Ishikawa (cell line): ENCODE results near the gene SLC7A14.

ENCODE experiments used
- CEBPB ChIP-seq: IDR thresholded peaks from 2 replicates; pipeline ENCODE4 v1.6.1; 2012
- CREB1 ChIP-seq: IDR thresholded peaks from 2 replicates; pipeline ENCODE4 v1.6.1; 2012; ENCODE audit warnings: low read depth
- EGR1 ChIP-seq: IDR thresholded peaks from 2 replicates; pipeline ENCODE4 v1.6.1; 2012
- EP300 ChIP-seq: IDR thresholded peaks from 2 replicates; pipeline ENCODE4 v1.6.1; 2012; ENCODE audit warnings: borderline replicate concordance
- FOXM1 ChIP-seq: IDR thresholded peaks from 2 replicates; pipeline ENCODE4 v1.6.1; 2012; ENCODE audit warnings: low read depth, borderline replicate concordance
- NFIC ChIP-seq: IDR thresholded peaks from 2 replicates; pipeline ENCODE4 v1.6.1; 2012
- RAD21 ChIP-seq: IDR thresholded peaks from 2 replicates; pipeline ENCODE4 v1.6.1; 2012; ENCODE audit warnings: low read depth
- TAF1 ChIP-seq: IDR thresholded peaks from 2 replicates; pipeline ENCODE4 v1.6.1; 2012; ENCODE audit warnings: low read depth, mild to moderate bottlenecking
- TCF12 ChIP-seq: IDR thresholded peaks from 2 replicates; pipeline ENCODE4 v1.6.1; 2012; ENCODE audit warnings: low read depth
- TEAD4 ChIP-seq: IDR thresholded peaks from 2 replicates; pipeline ENCODE4 v1.6.1; 2012
- YY1 ChIP-seq: IDR thresholded peaks from 2 replicates; pipeline ENCODE4 v1.6.1; 2012; ENCODE audit warnings: low read depth
- ZBTB7A ChIP-seq: IDR thresholded peaks from 2 replicates; pipeline ENCODE4 v1.6.1; 2012; ENCODE audit warnings: low read depth
- TF ChIP-seq, protein P1 (sequence below): IDR thresholded peaks from 2 replicates; pipeline ENCODE4 v1.6.1; 2012; ENCODE audit warnings: low read depth, mild to moderate bottlenecking
- TF ChIP-seq, protein P2 (sequence below): IDR thresholded peaks from 2 replicates; pipeline ENCODE4 v1.6.1; 2012
- TF ChIP-seq, protein P3 (sequence below): IDR thresholded peaks from 2 replicates; pipeline ENCODE4 v1.6.1; 2012

Gene SLC7A14

DNA sequence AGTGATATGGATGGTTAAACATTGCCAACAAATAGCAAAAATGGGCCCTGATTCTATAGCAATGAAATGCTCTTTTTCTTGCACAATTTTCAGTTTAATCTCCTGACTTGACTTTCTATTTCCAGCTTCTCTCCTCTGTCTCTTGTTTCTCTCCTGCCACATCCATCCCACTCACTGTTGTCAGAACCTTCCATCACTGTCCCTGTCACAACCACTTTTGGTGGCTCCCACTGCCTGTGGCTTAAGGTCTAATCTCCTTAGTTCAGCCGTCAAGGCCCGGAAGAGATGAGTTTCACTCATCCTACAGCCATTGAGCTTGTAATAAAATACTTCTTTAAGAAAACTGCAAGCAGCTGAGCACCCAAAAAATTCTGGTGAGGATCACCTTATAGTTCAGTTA is 19.5 kb downstream of the SLC7A14 start:
- TF ChIP-seq RAD21 (no peak), TAF1 (no peak)

DNA sequence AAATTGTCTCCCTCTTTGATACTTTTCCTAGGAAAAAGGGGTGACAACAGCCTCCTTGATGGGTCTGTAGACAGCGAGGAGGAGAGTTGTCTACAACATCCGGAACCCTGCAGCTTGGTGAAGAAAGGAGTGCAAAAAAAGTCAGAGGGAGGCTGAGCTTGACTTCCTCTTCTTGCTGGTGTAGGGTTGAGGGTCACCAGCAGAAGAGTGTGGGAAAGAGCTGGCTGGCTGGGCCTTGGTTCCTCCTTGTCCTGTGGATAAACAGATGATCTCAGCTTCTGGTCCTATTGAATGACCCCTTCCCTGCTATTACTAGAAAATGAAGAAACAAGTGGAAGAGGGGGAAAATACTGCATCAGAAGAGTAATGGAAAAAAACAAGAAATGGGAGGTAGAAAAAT is 20.4 kb downstream of the SLC7A14 start:
- TF ChIP-seq, protein P1, sequence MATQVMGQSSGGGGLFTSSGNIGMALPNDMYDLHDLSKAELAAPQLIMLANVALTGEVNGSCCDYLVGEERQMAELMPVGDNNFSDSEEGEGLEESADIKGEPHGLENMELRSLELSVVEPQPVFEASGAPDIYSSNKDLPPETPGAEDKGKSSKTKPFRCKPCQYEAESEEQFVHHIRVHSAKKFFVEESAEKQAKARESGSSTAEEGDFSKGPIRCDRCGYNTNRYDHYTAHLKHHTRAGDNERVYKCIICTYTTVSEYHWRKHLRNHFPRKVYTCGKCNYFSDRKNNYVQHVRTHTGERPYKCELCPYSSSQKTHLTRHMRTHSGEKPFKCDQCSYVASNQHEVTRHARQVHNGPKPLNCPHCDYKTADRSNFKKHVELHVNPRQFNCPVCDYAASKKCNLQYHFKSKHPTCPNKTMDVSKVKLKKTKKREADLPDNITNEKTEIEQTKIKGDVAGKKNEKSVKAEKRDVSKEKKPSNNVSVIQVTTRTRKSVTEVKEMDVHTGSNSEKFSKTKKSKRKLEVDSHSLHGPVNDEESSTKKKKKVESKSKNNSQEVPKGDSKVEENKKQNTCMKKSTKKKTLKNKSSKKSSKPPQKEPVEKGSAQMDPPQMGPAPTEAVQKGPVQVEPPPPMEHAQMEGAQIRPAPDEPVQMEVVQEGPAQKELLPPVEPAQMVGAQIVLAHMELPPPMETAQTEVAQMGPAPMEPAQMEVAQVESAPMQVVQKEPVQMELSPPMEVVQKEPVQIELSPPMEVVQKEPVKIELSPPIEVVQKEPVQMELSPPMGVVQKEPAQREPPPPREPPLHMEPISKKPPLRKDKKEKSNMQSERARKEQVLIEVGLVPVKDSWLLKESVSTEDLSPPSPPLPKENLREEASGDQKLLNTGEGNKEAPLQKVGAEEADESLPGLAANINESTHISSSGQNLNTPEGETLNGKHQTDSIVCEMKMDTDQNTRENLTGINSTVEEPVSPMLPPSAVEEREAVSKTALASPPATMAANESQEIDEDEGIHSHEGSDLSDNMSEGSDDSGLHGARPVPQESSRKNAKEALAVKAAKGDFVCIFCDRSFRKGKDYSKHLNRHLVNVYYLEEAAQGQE, result no peak
- TF ChIP-seq EGR1 (no peak), EP300 (no peak), YY1 (no peak), TAF1 (no peak), ZBTB7A (no peak), CREB1 (no peak), TEAD4 (no peak), CEBPB (no peak), FOXM1 (no peak), RAD21 (no peak), NFIC (no peak), TCF12 (no peak)
- TF ChIP-seq, protein P2, sequence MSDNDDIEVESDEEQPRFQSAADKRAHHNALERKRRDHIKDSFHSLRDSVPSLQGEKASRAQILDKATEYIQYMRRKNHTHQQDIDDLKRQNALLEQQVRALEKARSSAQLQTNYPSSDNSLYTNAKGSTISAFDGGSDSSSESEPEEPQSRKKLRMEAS, result no peak
- TF ChIP-seq, protein P3, sequence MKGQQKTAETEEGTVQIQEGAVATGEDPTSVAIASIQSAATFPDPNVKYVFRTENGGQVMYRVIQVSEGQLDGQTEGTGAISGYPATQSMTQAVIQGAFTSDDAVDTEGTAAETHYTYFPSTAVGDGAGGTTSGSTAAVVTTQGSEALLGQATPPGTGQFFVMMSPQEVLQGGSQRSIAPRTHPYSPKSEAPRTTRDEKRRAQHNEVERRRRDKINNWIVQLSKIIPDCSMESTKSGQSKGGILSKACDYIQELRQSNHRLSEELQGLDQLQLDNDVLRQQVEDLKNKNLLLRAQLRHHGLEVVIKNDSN, result no peak

DNA sequence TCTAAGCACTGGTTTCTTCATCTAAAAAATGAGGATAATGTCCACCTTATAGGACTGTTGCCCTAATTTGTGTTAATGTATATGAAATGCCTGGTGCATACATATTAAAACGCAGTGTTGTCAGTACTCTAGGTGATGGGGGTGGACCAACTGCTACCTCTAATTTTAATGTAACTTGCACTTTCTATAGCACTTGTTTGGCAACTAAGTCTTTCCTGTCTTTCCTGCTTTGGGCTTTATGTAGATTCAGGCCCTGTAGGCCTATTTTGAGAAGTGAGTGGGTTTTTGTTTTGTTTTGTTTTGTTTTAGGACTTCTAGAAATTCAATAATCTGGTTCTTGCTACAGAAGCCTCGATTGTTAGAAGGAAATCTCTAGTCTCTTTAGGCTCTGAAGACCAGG is 21.2 kb downstream of the SLC7A14 start:
- TF ChIP-seq YY1 (no peak), EGR1 (no peak), RAD21 (no peak), ZBTB7A (no peak), CREB1 (no peak), TCF12 (no peak), EP300 (no peak), FOXM1 (no peak)
- TF ChIP-seq, protein P3, result no peak
- TF ChIP-seq, protein P2, result no peak

DNA sequence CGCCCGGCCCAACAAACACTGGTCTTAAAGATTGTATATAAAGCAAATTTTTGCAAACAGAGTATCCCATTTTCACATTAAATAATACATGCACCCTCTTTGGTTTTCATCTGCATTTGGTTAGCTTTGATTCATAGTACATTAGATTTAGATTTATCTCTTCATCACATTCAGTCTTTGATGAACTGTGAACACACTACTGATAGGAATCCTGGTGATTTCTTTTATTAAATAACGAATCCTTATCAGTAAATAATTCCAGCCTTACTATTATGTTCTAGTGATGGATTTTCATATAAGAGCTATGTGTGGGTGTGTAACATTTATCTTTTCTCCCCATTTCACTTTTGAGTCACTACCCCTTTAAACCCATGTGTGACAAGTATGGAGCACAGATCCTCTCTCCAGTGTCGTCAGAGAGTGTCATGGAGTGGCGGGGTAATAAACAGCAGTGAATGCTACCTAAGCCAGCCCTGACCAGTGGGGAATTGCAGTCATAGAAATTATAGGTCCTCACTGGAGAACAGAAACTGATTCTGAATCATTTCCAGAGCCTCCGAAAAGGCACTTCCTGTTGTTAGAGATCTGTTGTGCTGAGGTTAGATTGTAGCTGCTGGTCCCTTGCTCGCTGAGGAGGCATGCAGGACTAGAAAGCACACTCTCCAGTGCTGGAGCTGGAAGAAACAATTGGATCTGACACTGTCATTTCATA is 22.0 kb downstream of the SLC7A14 start:
- no peak for TF ChIP-seq ZBTB7A
- TF ChIP-seq EP300, result no peak
- TF ChIP-seq TCF12, result no peak
- no peak for TF ChIP-seq EGR1
- TF ChIP-seq YY1, result no peak
- no peak for TF ChIP-seq RAD21
- TF ChIP-seq TAF1, result no peak
- TF ChIP-seq NFIC, result no peak
- TF ChIP-seq, protein P2, result no peak
- no peak for TF ChIP-seq CEBPB
- TF ChIP-seq, protein P1, result no peak
- TF ChIP-seq FOXM1, result no peak
- no peak for TF ChIP-seq CREB1
- TF ChIP-seq, protein P3, result no peak
- TF ChIP-seq TEAD4, result no peak

DNA sequence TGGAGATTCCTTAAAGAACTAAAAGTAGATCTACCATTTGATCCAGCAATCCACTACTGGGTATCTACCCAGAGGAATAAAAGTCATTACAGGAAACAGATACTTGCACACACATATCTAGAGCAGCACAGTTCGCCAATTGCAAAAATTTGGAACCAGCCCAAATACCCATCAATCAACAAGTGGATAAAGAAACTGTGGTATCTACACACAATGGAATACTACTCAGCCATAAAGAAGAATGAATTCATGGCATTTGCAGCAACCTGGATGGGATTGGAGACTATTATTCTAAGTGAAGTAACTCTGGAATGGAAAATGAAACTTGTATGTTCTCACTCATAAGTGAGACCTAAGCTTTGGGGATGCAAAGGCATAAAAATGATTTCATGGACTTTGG is 23.8 kb downstream of the SLC7A14 start:
- TF ChIP-seq CEBPB, result no peak
- no peak for TF ChIP-seq TEAD4
- TF ChIP-seq TAF1, result no peak
- TF ChIP-seq, protein P3, result no peak
- TF ChIP-seq, protein P1, result no peak
- no peak for TF ChIP-seq ZBTB7A
